ENCODE data around the gene FAM72A.
"Not testable (repeated sequence)": the region's sequence is repeated elsewhere in the genome, so short reads cannot be mapped to it uniquely, and the experiment has no call there.

FAM72A gene

GRCh38 chr1:206225386-206225785 lies 22.7 kb upstream of the FAM72A start:
- H3K27me3 Mint-ChIP-seq; H3K9me3 Mint-ChIP-seq; ATAC-seq (replicated peaks; ENCODE audit: extremely low read depth, poor library complexity, severe bottlenecking); H3K4me1 Mint-ChIP-seq; H3K27ac Mint-ChIP-seq (ENCODE audit: low read depth); DNase-seq (ENCODE audit: low spot score in 2 of 2); H3K4me3 Mint-ChIP-seq; H3K36me3 Mint-ChIP-seq (ENCODE audit: insufficient read depth): not testable (repeated sequence)

GRCh38 chr1:206224190-206224776 lies 21.6 kb upstream of the FAM72A start:
- not testable (repeated sequence) for DNase-seq (ENCODE audit: low spot score in 2 of 2); H3K4me3 Mint-ChIP-seq; H3K4me1 Mint-ChIP-seq; H3K36me3 Mint-ChIP-seq (ENCODE audit: insufficient read depth); H3K9me3 Mint-ChIP-seq; H3K27me3 Mint-ChIP-seq; H3K27ac Mint-ChIP-seq (ENCODE audit: low read depth); ATAC-seq (replicated peaks; ENCODE audit: extremely low read depth, poor library complexity, severe bottlenecking)

DNA sequence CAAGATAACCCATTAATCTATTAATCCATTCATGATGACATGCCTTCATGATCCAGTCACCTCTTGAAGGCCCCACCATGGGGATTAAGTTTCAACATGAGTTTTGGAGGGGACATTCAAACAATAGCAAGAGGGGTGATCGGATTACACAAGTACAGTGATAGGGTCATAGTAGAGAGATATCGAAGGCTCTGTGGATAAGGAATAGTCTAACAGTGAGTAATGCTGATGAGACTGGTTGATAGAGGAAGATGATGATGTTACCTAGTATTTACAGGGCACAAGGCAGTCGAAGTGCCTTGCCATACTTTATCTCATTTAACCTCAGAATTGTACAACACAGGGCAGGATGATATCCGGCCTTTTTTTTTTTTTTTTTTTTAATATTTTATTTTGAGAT lies 18.9 kb upstream of the FAM72A start:
- not testable (repeated sequence) for H3K4me3 Mint-ChIP-seq; DNase-seq (ENCODE audit: low spot score in 2 of 2); H3K36me3 Mint-ChIP-seq (ENCODE audit: insufficient read depth); H3K4me1 Mint-ChIP-seq; H3K27me3 Mint-ChIP-seq; ATAC-seq (replicated peaks; ENCODE audit: extremely low read depth, poor library complexity, severe bottlenecking); H3K27ac Mint-ChIP-seq (ENCODE audit: low read depth); H3K9me3 Mint-ChIP-seq

DNA sequence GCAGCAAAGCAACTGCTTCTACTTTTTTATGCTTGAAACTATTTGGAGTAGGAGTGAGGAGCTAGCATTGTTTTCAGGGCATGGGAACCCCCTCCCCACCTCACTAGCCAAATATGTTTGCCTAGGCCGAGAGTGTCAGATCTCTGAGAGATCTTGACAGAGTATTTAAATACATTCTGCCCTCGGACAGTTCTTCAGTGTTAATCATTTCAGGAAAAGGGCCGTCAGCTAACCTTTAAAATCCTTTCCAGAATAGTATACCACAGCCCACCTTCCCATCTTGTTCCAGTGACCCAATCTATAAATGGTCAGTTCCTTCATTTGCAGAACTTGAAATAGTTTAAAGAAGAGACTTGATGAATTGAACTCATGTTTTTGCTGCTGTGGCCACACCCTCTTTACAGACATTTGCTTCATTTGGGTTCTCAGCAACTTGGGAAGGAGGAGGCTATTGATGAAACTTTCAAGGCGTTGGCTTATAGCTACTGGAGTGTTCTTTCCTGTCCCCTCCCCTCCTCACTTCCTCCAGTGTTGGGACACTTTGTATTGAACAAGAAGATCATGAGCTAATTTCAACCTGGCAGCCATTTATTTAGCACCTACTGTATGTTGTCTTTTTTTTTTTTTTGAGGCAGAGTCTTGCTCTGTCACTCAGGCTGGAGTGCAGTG lies 17.8 kb upstream of the FAM72A start:
- not testable (repeated sequence) for H3K9me3 Mint-ChIP-seq; ATAC-seq (replicated peaks; ENCODE audit: extremely low read depth, poor library complexity, severe bottlenecking); H3K4me1 Mint-ChIP-seq; H3K27me3 Mint-ChIP-seq; H3K4me3 Mint-ChIP-seq; DNase-seq (ENCODE audit: low spot score in 2 of 2); H3K36me3 Mint-ChIP-seq (ENCODE audit: insufficient read depth); H3K27ac Mint-ChIP-seq (ENCODE audit: low read depth)

DNA sequence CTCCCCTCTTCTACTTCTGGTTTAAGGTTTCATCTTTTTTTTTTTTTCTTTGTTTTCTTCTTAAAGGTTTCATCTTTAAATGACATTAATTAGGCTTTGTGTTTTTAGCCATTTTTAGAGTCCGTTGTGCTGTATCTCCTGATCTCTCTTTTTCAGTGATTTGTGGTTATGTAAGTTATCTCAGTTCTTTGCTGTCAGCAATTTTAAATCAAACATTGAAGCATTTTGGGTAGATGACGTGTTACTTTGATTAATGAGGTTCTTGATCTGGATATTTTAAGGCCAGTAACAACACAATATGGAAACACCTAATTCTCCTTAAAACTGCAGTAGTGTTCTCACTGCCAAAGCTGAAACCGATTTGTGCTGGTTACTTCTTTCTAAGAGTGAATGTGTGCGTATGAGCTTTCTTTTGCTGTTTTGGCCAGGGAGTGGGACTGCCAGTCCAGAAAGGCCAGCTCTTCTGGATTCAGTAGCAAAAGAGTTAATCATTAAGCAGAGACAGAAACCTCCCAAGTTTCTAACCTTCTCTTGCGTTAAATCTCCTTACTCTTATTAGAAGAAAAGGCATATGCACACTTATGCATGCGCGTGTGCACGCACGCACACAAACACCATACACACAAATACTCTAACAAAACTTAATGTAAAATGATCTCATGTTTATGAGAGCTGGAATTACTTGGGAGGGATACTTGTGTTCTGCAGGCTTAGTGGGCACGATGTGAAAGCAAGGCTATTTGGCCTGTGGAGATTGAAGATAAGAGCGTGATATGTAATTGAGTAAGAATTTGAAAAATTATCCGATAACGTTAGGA lies 17.1 kb upstream of the FAM72A start:
- H3K4me3 Mint-ChIP-seq; H3K4me1 Mint-ChIP-seq; H3K9me3 Mint-ChIP-seq; H3K27me3 Mint-ChIP-seq; H3K27ac Mint-ChIP-seq (ENCODE audit: low read depth); ATAC-seq (replicated peaks; ENCODE audit: extremely low read depth, poor library complexity, severe bottlenecking); H3K36me3 Mint-ChIP-seq (ENCODE audit: insufficient read depth); DNase-seq (ENCODE audit: low spot score in 2 of 2): not testable (repeated sequence)

- H3K4me3 Mint-ChIP-seq; H3K36me3 Mint-ChIP-seq (ENCODE audit: insufficient read depth); DNase-seq (ENCODE audit: low spot score in 2 of 2); H3K27me3 Mint-ChIP-seq; H3K4me1 Mint-ChIP-seq; H3K27ac Mint-ChIP-seq (ENCODE audit: low read depth); ATAC-seq (replicated peaks; ENCODE audit: extremely low read depth, poor library complexity, severe bottlenecking); H3K9me3 Mint-ChIP-seq: not testable (repeated sequence)
Observed at GRCh38 chr1:206218765-206219164, 16.1 kb upstream of the FAM72A start.

DNA sequence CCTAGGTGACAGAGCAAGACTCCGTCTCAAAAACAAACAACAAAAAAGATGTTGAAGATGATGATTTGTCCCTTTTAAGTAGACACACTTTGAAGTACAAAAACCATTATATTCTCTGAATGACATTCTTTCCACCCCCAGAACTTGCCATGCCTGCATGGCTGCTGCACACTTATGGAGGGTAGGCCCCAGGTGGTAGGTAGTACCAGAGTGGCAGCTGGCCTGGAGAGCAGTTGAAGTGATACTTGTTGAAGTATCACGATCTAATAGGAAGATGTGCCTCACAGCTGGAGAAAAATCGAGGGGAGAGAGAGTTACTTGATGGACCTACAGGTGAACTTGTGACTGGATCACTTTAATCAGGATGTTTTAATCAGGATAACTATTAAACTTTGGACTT lies 15.6 kb upstream of the FAM72A start:
- not testable (repeated sequence) for H3K27me3 Mint-ChIP-seq; H3K27ac Mint-ChIP-seq (ENCODE audit: low read depth); H3K4me1 Mint-ChIP-seq; H3K9me3 Mint-ChIP-seq; H3K36me3 Mint-ChIP-seq (ENCODE audit: insufficient read depth); DNase-seq (ENCODE audit: low spot score in 2 of 2); ATAC-seq (replicated peaks; ENCODE audit: extremely low read depth, poor library complexity, severe bottlenecking); H3K4me3 Mint-ChIP-seq

GRCh38 chr1:206215600-206216392 lies 13.2 kb upstream of the FAM72A start:
- H3K4me1 Mint-ChIP-seq, result not testable (repeated sequence)

GRCh38 chr1:206210802-206211201 lies 8.2 kb upstream of the FAM72A start:
- not testable (repeated sequence) for H3K4me3 Mint-ChIP-seq; H3K27ac Mint-ChIP-seq (ENCODE audit: low read depth); H3K9me3 Mint-ChIP-seq; DNase-seq (ENCODE audit: low spot score in 2 of 2); ATAC-seq (replicated peaks; ENCODE audit: extremely low read depth, poor library complexity, severe bottlenecking); H3K36me3 Mint-ChIP-seq (ENCODE audit: insufficient read depth); H3K4me1 Mint-ChIP-seq; H3K27me3 Mint-ChIP-seq

More at GRCh38 chr1:206215600-206216392, 13.2 kb upstream of the FAM72A start:
- not testable (repeated sequence) for DNase-seq (ENCODE audit: low spot score in 2 of 2); H3K27ac Mint-ChIP-seq (ENCODE audit: low read depth); ATAC-seq (replicated peaks; ENCODE audit: extremely low read depth, poor library complexity, severe bottlenecking); H3K36me3 Mint-ChIP-seq (ENCODE audit: insufficient read depth); H3K4me3 Mint-ChIP-seq; H3K9me3 Mint-ChIP-seq; H3K27me3 Mint-ChIP-seq

DNA sequence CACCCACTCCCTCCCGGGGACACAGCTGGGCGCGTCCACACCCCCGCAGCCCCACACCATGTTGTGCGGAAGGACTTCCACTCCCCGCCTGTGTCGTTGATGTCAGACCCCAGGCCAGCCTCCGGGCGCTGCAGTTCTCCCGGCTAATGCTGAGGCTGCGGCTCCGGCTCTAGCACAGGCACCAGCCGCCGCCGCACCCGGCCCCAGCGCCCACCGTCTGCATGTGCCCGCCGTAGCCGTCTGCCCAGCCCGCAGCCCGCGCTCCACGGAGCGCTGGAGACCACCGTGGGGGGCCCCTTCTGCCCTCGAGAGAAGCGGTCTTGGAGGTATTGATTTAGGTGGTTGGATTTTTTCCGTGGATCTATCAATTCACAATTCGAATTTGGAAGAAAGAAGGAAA lies 2.9 kb upstream of the FAM72A start:
- ATAC-seq (replicated peaks; ENCODE audit: extremely low read depth, poor library complexity, severe bottlenecking); H3K36me3 Mint-ChIP-seq (ENCODE audit: insufficient read depth); H3K4me1 Mint-ChIP-seq; H3K4me3 Mint-ChIP-seq; H3K9me3 Mint-ChIP-seq; DNase-seq (ENCODE audit: low spot score in 2 of 2); H3K27me3 Mint-ChIP-seq; H3K27ac Mint-ChIP-seq (ENCODE audit: low read depth): not testable (repeated sequence)

DNA sequence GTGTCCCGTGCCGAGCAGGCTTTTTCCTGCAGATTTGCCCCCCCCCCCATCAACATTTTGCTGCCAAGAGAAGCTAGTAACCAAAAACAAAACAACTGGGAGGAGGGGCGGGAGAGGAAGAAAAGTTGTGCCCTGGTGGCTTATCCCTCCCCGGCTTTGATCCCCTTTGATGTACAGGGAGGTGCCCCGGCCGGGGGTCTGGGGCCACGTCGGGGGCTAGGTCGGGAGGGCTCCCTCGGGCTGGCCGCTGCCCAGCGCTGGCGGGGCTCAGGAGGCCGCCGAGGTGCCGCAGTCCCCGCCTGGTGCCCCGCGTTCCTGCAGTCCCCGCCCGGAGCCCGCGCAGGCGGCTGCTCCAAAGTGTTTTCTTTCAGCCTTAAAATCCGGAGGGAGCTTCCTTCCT lies 2.2 kb upstream of the FAM72A start:
- H3K4me1 Mint-ChIP-seq; ATAC-seq (replicated peaks; ENCODE audit: extremely low read depth, poor library complexity, severe bottlenecking); H3K27ac Mint-ChIP-seq (ENCODE audit: low read depth); DNase-seq (ENCODE audit: low spot score in 2 of 2); H3K9me3 Mint-ChIP-seq; H3K36me3 Mint-ChIP-seq (ENCODE audit: insufficient read depth); H3K27me3 Mint-ChIP-seq: not testable (repeated sequence)
- peak overlapping the region; percentile 54 for H3K4me3 Mint-ChIP-seq

- not testable (repeated sequence) for H3K27ac Mint-ChIP-seq (ENCODE audit: low read depth); H3K9me3 Mint-ChIP-seq; DNase-seq (ENCODE audit: low spot score in 2 of 2); H3K4me1 Mint-ChIP-seq; H3K27me3 Mint-ChIP-seq; H3K36me3 Mint-ChIP-seq (ENCODE audit: insufficient read depth); ATAC-seq (replicated peaks; ENCODE audit: extremely low read depth, poor library complexity, severe bottlenecking)
- H3K4me3 Mint-ChIP-seq, result peak overlapping the region; percentile 82
Observed at GRCh38 chr1:206204159-206204511, 1.5 kb upstream of the FAM72A start.
